Endothelial cell of umbilical vein (primary cell): Measurements from ENCODE around the gene FAM107A. TPM values are rescaled to one million over a fixed set of nuclear protein-coding genes. Genes with fewer than 3 reads are reported as not detected.
A peak's percentile ranks its signal among the peaks of the same experiment; 100 is the strongest.

Experiments
- BruUV-seq: library from RNA; stranded (reverse); fragments of 400-500 nt; replicated peaks from 2 replicates; lab custom pipeline; 2021; lab: Mats Ljungman, UMichigan
- CTCF ChIA-PET: fragments of 300-600, 350-600 bp; sonication (Branson Sonifier 250); formaldehyde crosslinking; loops from one replicate; lab custom pipeline; 2021; ENCODE audit warnings: antibody characterized with exemption, inconsistent platforms; lab: Charles Lee
- POLR2A ChIA-PET: fragments of 300-600, 350-600 bp; sonication (Branson Sonifier 250); formaldehyde crosslinking; loops from one replicate; lab custom pipeline; 2021; ENCODE audit warnings: antibody characterized with exemption, inconsistent platforms; lab: Charles Lee
- DNase-seq: peaks from one replicate; pipeline ENCODE4 v3.0.0-alpha.2; 2011; ENCODE audit warnings: low read depth, low spot score
- FAIRE-seq: peaks from 2 replicates; lab custom pipeline; 2011; peaks lifted over from hg19 to GRCh38; lab: Jason Lieb, UNC
- H2AFZ ChIP-seq: 2 replicates; pipeline ENCODE4 v1.6.0; 2012; ENCODE audit warnings: low read depth, low read length, control low read depth, inconsistent platforms
- H3K27ac ChIP-seq: 2 replicates; pipeline ENCODE4 v1.5.1; 2011; ENCODE audit warnings: low read depth, mild to moderate bottlenecking, control low read depth, low read length, moderate library complexity; ENCODE audit not compliant: insufficient read depth
- H3K27me3 ChIP-seq, 2 experiments: 2 replicates each; pipeline versions ENCODE4 v1.6.0 to v1.6.1; 2011; ENCODE audit warnings: low read length in 2 of 2, mixed read lengths in 1 of 2; ENCODE audit not compliant: control insufficient read depth in 2 of 2, insufficient read depth in 2 of 2
- H3K36me3 ChIP-seq, 2 experiments: 2 replicates in 1 of 2; 3 replicates in 1 of 2; pipeline ENCODE4 v1.5.1; 2011; ENCODE audit warnings: low read length in 2 of 2, mild to moderate bottlenecking in 1 of 2, moderate library complexity in 1 of 2; ENCODE audit not compliant: control insufficient read depth in 2 of 2, insufficient read depth in 2 of 2; ENCODE audit errors: extremely low read depth in 1 of 2
- H3K4me1 ChIP-seq: 3 replicates; pipeline ENCODE4 v1.5.1; 2011; ENCODE audit warnings: mild to moderate bottlenecking, low read length; ENCODE audit not compliant: control insufficient read depth, insufficient read depth; ENCODE audit errors: extremely low read depth
- H3K4me2 ChIP-seq: 2 replicates; pipeline ENCODE4 v1.6.1; 2011; ENCODE audit warnings: low read length, control low read depth, mixed read lengths; ENCODE audit not compliant: insufficient read depth
- H3K4me3 ChIP-seq, 3 experiments: fragments of 200-600 bp in 1 of 3; sonication (generic), shearing (Covaris generic) in 1 of 3; replicated peaks in 1 of 3; 2 replicates each; pipeline ENCODE4 v1.5.1; 2011 to 2016; ENCODE audit warnings: control low read depth in 3 of 3, low read length in 3 of 3, mild to moderate bottlenecking in 2 of 3, inconsistent platforms in 1 of 3, low read depth in 1 of 3, moderate library complexity in 1 of 3; ENCODE audit not compliant: insufficient read depth in 1 of 3
- H3K79me2 ChIP-seq: 2 replicates; pipeline ENCODE4 v1.6.0; 2012; ENCODE audit warnings: low read length, inconsistent platforms; ENCODE audit not compliant: control insufficient read depth, insufficient read depth
- H3K9ac ChIP-seq: replicated peaks from 2 replicates; pipeline ENCODE3; 2011; ENCODE audit warnings: low read length, control low read depth; ENCODE audit not compliant: insufficient read depth; ENCODE audit errors: extremely low read depth
- H3K9me1 ChIP-seq: replicated peaks from 3 replicates; pipeline ENCODE4 v1.6.0; 2011; ENCODE audit warnings: mild to moderate bottlenecking, low read length; ENCODE audit not compliant: control insufficient read depth, insufficient read depth; ENCODE audit errors: extremely low read depth
- H3K9me3 ChIP-seq: replicated peaks from 2 replicates; pipeline ENCODE4 v1.5.1; 2012; ENCODE audit warnings: low read length, inconsistent platforms; ENCODE audit not compliant: control insufficient read depth, insufficient read depth
- H4K20me1 ChIP-seq: replicated peaks from 2 replicates; pipeline ENCODE3; 2011; ENCODE audit warnings: mild to moderate bottlenecking, low read length; ENCODE audit not compliant: control insufficient read depth, insufficient read depth; ENCODE audit errors: extremely low read depth
- EZH2 ChIP-seq: IDR thresholded peaks from 2 replicates; pipeline ENCODE4 v1.6.1; 2012; ENCODE audit warnings: borderline replicate concordance, low read depth, mild to moderate bottlenecking, moderate library complexity, low read length, inconsistent platforms; ENCODE audit not compliant: severe bottlenecking
- FOS ChIP-seq: IDR thresholded peaks from 2 replicates; pipeline ENCODE4 v1.6.1; 2011; ENCODE audit warnings: mild to moderate bottlenecking, low read length, moderate library complexity, borderline replicate concordance; ENCODE audit not compliant: insufficient read depth
- GATA2 ChIP-seq: IDR thresholded peaks from 2 replicates; pipeline ENCODE4 v1.7.0; 2011; ENCODE audit warnings: low read depth, mild to moderate bottlenecking, moderate library complexity, mixed read lengths, low read length; ENCODE audit not compliant: insufficient read length, insufficient read depth
- JUN ChIP-seq: IDR thresholded peaks from 2 replicates; pipeline ENCODE4 v1.6.1; 2011; ENCODE audit warnings: borderline replicate concordance, low read depth; ENCODE audit not compliant: insufficient read length, insufficient read depth
- MAX ChIP-seq: IDR thresholded peaks from 2 replicates; pipeline ENCODE4 v1.6.1; 2011; ENCODE audit not compliant: insufficient read depth, insufficient read length
- MYC ChIP-seq: IDR thresholded peaks from one replicate; pipeline ENCODE4 v1.6.1; 2011; ENCODE audit warnings: mild to moderate bottlenecking, low read depth, low read length
- POLR2A ChIP-seq: IDR thresholded peaks from 2 replicates; pipeline ENCODE4 v1.6.1; 2012; ENCODE audit warnings: low read depth, mild to moderate bottlenecking, control low read depth, low read length
- POLR2AphosphoS5 ChIP-seq: IDR thresholded peaks from 2 replicates; pipeline ENCODE4 v1.6.1; 2012; ENCODE audit warnings: low read depth, mild to moderate bottlenecking, control low read depth, low read length, moderate library complexity; ENCODE audit not compliant: insufficient read depth
- dilution Hi-C: fragments of 300-500 bp; cut with MboI; formaldehyde crosslinking; loops from one replicate; pipeline ENCODE4 v1.15.0; 2019; ENCODE audit warnings: low sequenced_read_pairs; ENCODE audit not compliant: extremely low pct_ligation_motif_present
- intact Hi-C: fragments of 100-400 bp; cut with micrococcal nuclease; formaldehyde crosslinking; loops from one replicate; pipeline ENCODE4 v1.10.0; 2022
- polyA plus RNA-seq, 4 experiments: library from polyadenylated mRNA; depleted of rRNA in 3 of 4; stranded (reverse) in 3 of 4; unstranded in 1 of 4; fragments of >200 nt; gene quantifications; 2 replicates each; pipeline versions ENCODE4 v1.2.1 to v1.2.3, GENCODE V29; 2011 to 2012; ENCODE audit warnings: missing spikeins in 1 of 4
- total RNA-seq: library from RNA; stranded (reverse); gene quantifications from 2 replicates; pipeline ENCODE4 v1.2.3, GENCODE V29; 2021
- TF ChIP-seq, protein P1 (sequence below), 2 donors: IDR thresholded peaks; 1 replicate in 1 of 2; 2 replicates in 1 of 2; pipeline ENCODE4 v1.5.1; 2011; ENCODE audit warnings: low read length in 2 of 2, mild to moderate bottlenecking in 2 of 2, moderate library complexity in 2 of 2, control low read depth in 1 of 2, inconsistent platforms in 1 of 2, low read depth in 1 of 2; ENCODE audit not compliant: insufficient read depth in 1 of 2; ENCODE audit errors: extremely low read depth in 1 of 2

The FAM107A gene
- total and polyA plus RNA-seq, 2 donors (not counting 3 experiments of a cell fraction or from before 2014, with no cell fraction given) = 5.7 to 10.7 TPM

GRCh38 chr3:58532794-58533220 is 44.4 kb downstream of the FAM107A start:
- ChIA-PET CTCF (interaction anchor here (2.0 to 3.6 kb wide), 2 partner anchors 69 to 226 kb away, joined by 12 to 18 read pairs; partner anchors contain the start of genes HTD2 and RPP14), POLR2A (no interaction called here)
- peaks cover 21% of the 10 kb centered on the region for H3K4me1 ChIP-seq
- no TSS peak for BruUV-seq
- no peak overlapping the region for H3K4me3 ChIP-seq
- no peak overlapping the region for H3K9ac ChIP-seq
- no peaks in the 10 kb centered on the region for H3K79me2 ChIP-seq
- no peaks in the 10 kb centered on the region for H3K9me3 ChIP-seq
- H4K20me1 ChIP-seq = no peaks in the 10 kb centered on the region
- no peaks in the 10 kb centered on the region for H3K9me1 ChIP-seq
- DNase-seq = peak; percentile 55
- H3K36me3 ChIP-seq = no peaks in the 10 kb centered on the region
- no peak overlapping the region for H3K4me2 ChIP-seq
- H2AFZ ChIP-seq = no peak overlapping the region
- no peaks in the 10 kb centered on the region for H3K27me3 ChIP-seq
- dilution Hi-C loops = no loop called here
- TF ChIP-seq, protein P1, sequence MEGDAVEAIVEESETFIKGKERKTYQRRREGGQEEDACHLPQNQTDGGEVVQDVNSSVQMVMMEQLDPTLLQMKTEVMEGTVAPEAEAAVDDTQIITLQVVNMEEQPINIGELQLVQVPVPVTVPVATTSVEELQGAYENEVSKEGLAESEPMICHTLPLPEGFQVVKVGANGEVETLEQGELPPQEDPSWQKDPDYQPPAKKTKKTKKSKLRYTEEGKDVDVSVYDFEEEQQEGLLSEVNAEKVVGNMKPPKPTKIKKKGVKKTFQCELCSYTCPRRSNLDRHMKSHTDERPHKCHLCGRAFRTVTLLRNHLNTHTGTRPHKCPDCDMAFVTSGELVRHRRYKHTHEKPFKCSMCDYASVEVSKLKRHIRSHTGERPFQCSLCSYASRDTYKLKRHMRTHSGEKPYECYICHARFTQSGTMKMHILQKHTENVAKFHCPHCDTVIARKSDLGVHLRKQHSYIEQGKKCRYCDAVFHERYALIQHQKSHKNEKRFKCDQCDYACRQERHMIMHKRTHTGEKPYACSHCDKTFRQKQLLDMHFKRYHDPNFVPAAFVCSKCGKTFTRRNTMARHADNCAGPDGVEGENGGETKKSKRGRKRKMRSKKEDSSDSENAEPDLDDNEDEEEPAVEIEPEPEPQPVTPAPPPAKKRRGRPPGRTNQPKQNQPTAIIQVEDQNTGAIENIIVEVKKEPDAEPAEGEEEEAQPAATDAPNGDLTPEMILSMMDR (IDR thresholded peaks at IDR 0.05; ENCODE audit: extremely low read depth in 1 of 2, insufficient read depth in 1 of 2, low read depth in 1 of 2, low read length in 2 of 2) = peak; percentile 90 to 91
- TF ChIP-seq JUN = no peak
- TF ChIP-seq GATA2 = no peak
- intact Hi-C loops = loop anchor here (1.0 to 2.0 kb wide), 6 partner anchors 42 to 227 kb away; partner anchors contain the start of genes HTD2, PDHB and RPP14
- H3K27ac ChIP-seq = no peak overlapping the region
- FAIRE-seq = peak; percentile 82

GRCh38 chr3:58531956-58532355 is 45.2 kb downstream of the FAM107A start:
- no peak overlapping the region for H3K4me3 ChIP-seq
- H3K79me2 ChIP-seq = no peaks in the 10 kb centered on the region
- no peaks in the 10 kb centered on the region for H3K36me3 ChIP-seq
- no peaks in the 10 kb centered on the region for H3K9me1 ChIP-seq
- TF ChIP-seq FOS (no peak), POLR2A (no peak), MYC (no peak), POLR2AphosphoS5 (no peak), EZH2 (no peak), JUN (no peak), GATA2 (no peak), MAX (no peak)
- TF ChIP-seq, protein P1 (IDR thresholded peaks at IDR 0.05; ENCODE audit: extremely low read depth in 1 of 2, insufficient read depth in 1 of 2, low read depth in 1 of 2, low read length in 2 of 2) = no peak
- no peak overlapping the region for H3K4me2 ChIP-seq
- no peak overlapping the region for H3K27ac ChIP-seq
- H3K9ac ChIP-seq = no peak overlapping the region
- peaks cover 21% of the 10 kb centered on the region for H3K4me1 ChIP-seq
- DNase-seq = no peak
- H3K27me3 ChIP-seq = no peaks in the 10 kb centered on the region
- ChIA-PET CTCF (interaction anchor here (0.6 to 1.6 kb wide), 4 partner anchors 40 to 226 kb away, joined by 3 to 7 read pairs (median 5); partner anchors contain the start of genes HTD2, KCTD6, PDHB and RPP14), POLR2A (no interaction called here)
- H3K9me3 ChIP-seq = no peaks in the 10 kb centered on the region
- intact Hi-C loops = loop anchor here (1.0 to 2.0 kb wide), 6 partner anchors 41 to 226 kb away; partner anchors contain the start of genes HTD2, PDHB and RPP14
- no peak overlapping the region for H2AFZ ChIP-seq
- FAIRE-seq = no peak
- dilution Hi-C loops = no loop called here
- no peaks in the 10 kb centered on the region for H4K20me1 ChIP-seq
- no TSS peak for BruUV-seq
